ENCODE results near the gene OSM.

OSM gene

GRCh38 chr22:30262917-30263741 lies 3.5 kb downstream of the OSM start:
- no peaks in the 10 kb centered on the region for H3K9me3 ChIP-seq (ENCODE audit: insufficient read depth, low read length)
- no peaks in the 10 kb centered on the region for H3K27me3 ChIP-seq (ENCODE audit: low read depth, low read length)
- H3K27ac ChIP-seq (ENCODE audit: low read length): no peak overlapping the region
- peak overlapping the region; percentile 32 for H3K4me3 ChIP-seq (ENCODE audit: low read length)
- TF ChIP-seq EZH2phosphoT487 (IDR thresholded peaks at IDR 0.05; ENCODE audit: low read depth): no peak
- peak; percentile 96 for TF ChIP-seq CTCF (IDR thresholded peaks at IDR 0.05; ENCODE audit: low read depth, low read length)
- H3K9ac ChIP-seq (ENCODE audit: low read length): peak overlapping the region; percentile 27
- H3K79me2 ChIP-seq (ENCODE audit: low read length): peaks cover 19% of the 10 kb centered on the region
- H4K20me1 ChIP-seq (ENCODE audit: insufficient read depth, low read length): no peaks in the 10 kb centered on the region
- peak overlapping the region; percentile 53; the same call in 1 of the 2 replicates for H2AFZ ChIP-seq (ENCODE audit: low read depth, low read length)
- no peaks in the 10 kb centered on the region for H3K36me3 ChIP-seq (replicated peaks; ENCODE audit: low read depth, low read length)
- peaks cover 24% of the 10 kb centered on the region for H3K4me1 ChIP-seq (ENCODE audit: low read length)
- H3K4me2 ChIP-seq (ENCODE audit: low read length): peak overlapping the region; percentile 62

- no peaks in the 10 kb centered on the region for H4K20me1 ChIP-seq (ENCODE audit: insufficient read depth, low read length)
- peaks cover 10% of the 10 kb centered on the region for H3K79me2 ChIP-seq (ENCODE audit: low read length)
- peaks cover 25% of the 10 kb centered on the region for H3K4me1 ChIP-seq (ENCODE audit: low read length)
- no peak overlapping the region for H2AFZ ChIP-seq (ENCODE audit: low read depth, low read length)
- H3K4me3 ChIP-seq (ENCODE audit: low read length): no peak overlapping the region
- H3K27me3 ChIP-seq (ENCODE audit: low read depth, low read length): no peaks in the 10 kb centered on the region
- H3K36me3 ChIP-seq (replicated peaks; ENCODE audit: low read depth, low read length): no peaks in the 10 kb centered on the region
- H3K9ac ChIP-seq (ENCODE audit: low read length): no peak overlapping the region
- no peak overlapping the region for H3K27ac ChIP-seq (ENCODE audit: low read length)
- H3K4me2 ChIP-seq (ENCODE audit: low read length): no peak overlapping the region
- no peaks in the 10 kb centered on the region for H3K9me3 ChIP-seq (ENCODE audit: insufficient read depth, low read length)
- TF ChIP-seq EZH2phosphoT487 (IDR thresholded peaks at IDR 0.05; ENCODE audit: low read depth) (no peak), CTCF (IDR thresholded peaks at IDR 0.05; ENCODE audit: low read depth, low read length) (no peak)
Observed at GRCh38 chr22:30262112-30262511, 4.5 kb downstream of the OSM start.

- no peak overlapping the region for H3K27ac ChIP-seq (ENCODE audit: low read length)
- H3K27me3 ChIP-seq (ENCODE audit: low read depth, low read length): no peaks in the 10 kb centered on the region
- no peaks in the 10 kb centered on the region for H4K20me1 ChIP-seq (ENCODE audit: insufficient read depth, low read length)
- peaks cover 34% of the 10 kb centered on the region for H3K4me1 ChIP-seq (ENCODE audit: low read length)
- H3K79me2 ChIP-seq (ENCODE audit: low read length): peaks cover under 1% of the 10 kb centered on the region; the same call in 1 of the 2 replicates
- H2AFZ ChIP-seq (ENCODE audit: low read depth, low read length): no peak overlapping the region
- H3K36me3 ChIP-seq (replicated peaks; ENCODE audit: low read depth, low read length): no peaks in the 10 kb centered on the region
- H3K4me2 ChIP-seq (ENCODE audit: low read length): no peak overlapping the region
- TF ChIP-seq CTCF (IDR thresholded peaks at IDR 0.05; ENCODE audit: low read depth, low read length): no peak
- TF ChIP-seq EZH2phosphoT487 (IDR thresholded peaks at IDR 0.05; ENCODE audit: low read depth): no peak
- H3K9me3 ChIP-seq (ENCODE audit: insufficient read depth, low read length): no peaks in the 10 kb centered on the region
- H3K4me3 ChIP-seq (ENCODE audit: low read length): no peak overlapping the region
- H3K9ac ChIP-seq (ENCODE audit: low read length): no peak overlapping the region
Observed at GRCh38 chr22:30261134-30261533, 5.5 kb downstream of the OSM start.

GRCh38 chr22:30260682-30261081 lies 6.0 kb downstream of the OSM start:
- H3K27ac ChIP-seq (ENCODE audit: low read length): no peak overlapping the region
- H3K9ac ChIP-seq (ENCODE audit: low read length): no peak overlapping the region
- TF ChIP-seq EZH2phosphoT487 (IDR thresholded peaks at IDR 0.05; ENCODE audit: low read depth) (no peak), CTCF (IDR thresholded peaks at IDR 0.05; ENCODE audit: low read depth, low read length) (no peak)
- no peaks in the 10 kb centered on the region for H3K27me3 ChIP-seq (ENCODE audit: low read depth, low read length)
- no peaks in the 10 kb centered on the region for H4K20me1 ChIP-seq (ENCODE audit: insufficient read depth, low read length)
- no peak overlapping the region for H3K4me3 ChIP-seq (ENCODE audit: low read length)
- H3K36me3 ChIP-seq (replicated peaks; ENCODE audit: low read depth, low read length): no peaks in the 10 kb centered on the region
- H3K79me2 ChIP-seq (ENCODE audit: low read length): no peaks in the 10 kb centered on the region
- H3K9me3 ChIP-seq (ENCODE audit: insufficient read depth, low read length): no peaks in the 10 kb centered on the region
- no peak overlapping the region for H2AFZ ChIP-seq (ENCODE audit: low read depth, low read length)
- H3K4me2 ChIP-seq (ENCODE audit: low read length): no peak overlapping the region
- H3K4me1 ChIP-seq (ENCODE audit: low read length): peaks cover 36% of the 10 kb centered on the region

Measured in OCI-LY3 (cell line).